Measurements from ENCODE around the gene SSUH2.

The SSUH2 gene

GRCh38 chr3:8637348-8637747 lies 7.2 kb downstream of the SSUH2 start:
- Mint-ChIP-seq H3K4me1 (no peaks in the 10 kb centered on the region), H3K27ac (no peak overlapping the region), H3K36me3 (no peaks in the 10 kb centered on the region), H3K4me3 (no peak overlapping the region), H3K9me3 (peaks cover 2% of the 10 kb centered on the region)
- DNase-seq (ENCODE audit: low spot score in 2 of 2) (no peak), ATAC-seq (no peak)

GRCh38 chr3:8635631-8636030 lies 9.0 kb downstream of the SSUH2 start:
- DNase-seq (ENCODE audit: low spot score in 2 of 2): no peak
- H3K4me3 Mint-ChIP-seq: no peak overlapping the region
- no peak for ATAC-seq
- no peaks in the 10 kb centered on the region for H3K4me1 Mint-ChIP-seq
- H3K36me3 Mint-ChIP-seq: no peaks in the 10 kb centered on the region
- no peak overlapping the region for H3K27ac Mint-ChIP-seq
- H3K9me3 Mint-ChIP-seq: peaks cover 2% of the 10 kb centered on the region

- DNase-seq (ENCODE audit: low spot score in 2 of 2) (no peak), ATAC-seq (no peak)
- Mint-ChIP-seq H3K4me3 (no peak overlapping the region), H3K4me1 (no peaks in the 10 kb centered on the region), H3K27ac (no peak overlapping the region), H3K9me3 (peaks cover 2% of the 10 kb centered on the region), H3K36me3 (no peaks in the 10 kb centered on the region)
These were observed 9.5 kb downstream of the SSUH2 start for GRCh38 chr3:8635125-8635524.

- no peak overlapping the region for H3K4me3 Mint-ChIP-seq
- H3K27ac Mint-ChIP-seq: no peak overlapping the region
- H3K36me3 Mint-ChIP-seq: no peaks in the 10 kb centered on the region
- DNase-seq (ENCODE audit: low spot score in 2 of 2) (no peak), ATAC-seq (peak; percentile 31)
- H3K4me1 Mint-ChIP-seq: peaks cover 18% of the 10 kb centered on the region
- peaks cover 2% of the 10 kb centered on the region for H3K9me3 Mint-ChIP-seq
These were observed 12.0 kb downstream of the SSUH2 start for GRCh38 chr3:8632402-8633237.

GRCh38 chr3:8631661-8632060 lies 12.9 kb downstream of the SSUH2 start:
- H3K4me3 Mint-ChIP-seq: no peak overlapping the region
- peaks cover 2% of the 10 kb centered on the region for H3K9me3 Mint-ChIP-seq
- DNase-seq (ENCODE audit: low spot score in 2 of 2): no peak
- no peaks in the 10 kb centered on the region for H3K36me3 Mint-ChIP-seq
- no peak for ATAC-seq
- peaks cover 18% of the 10 kb centered on the region for H3K4me1 Mint-ChIP-seq
- no peak overlapping the region for H3K27ac Mint-ChIP-seq

- H3K9me3 Mint-ChIP-seq: no peaks in the 10 kb centered on the region
- peak; percentile 93 for ATAC-seq
- H3K4me1 Mint-ChIP-seq: peaks cover 18% of the 10 kb centered on the region
- DNase-seq (ENCODE audit: low spot score in 2 of 2): peak; percentile 44 to 82
- no peaks in the 10 kb centered on the region for H3K36me3 Mint-ChIP-seq
- no peak overlapping the region for H3K4me3 Mint-ChIP-seq
- no peak overlapping the region for H3K27ac Mint-ChIP-seq
These were observed 15.2 kb downstream of the SSUH2 start for GRCh38 chr3:8629151-8630021.

- Mint-ChIP-seq H3K36me3 (no peaks in the 10 kb centered on the region), H3K9me3 (no peaks in the 10 kb centered on the region), H3K4me3 (no peak overlapping the region), H3K27ac (peak overlapping the region; percentile 34), H3K4me1 (peaks cover 24% of the 10 kb centered on the region)
- no peak for DNase-seq (ENCODE audit: low spot score in 2 of 2)
- no peak for ATAC-seq
These were observed 16.6 kb downstream of the SSUH2 start for GRCh38 chr3:8627949-8628348.

GRCh38 chr3:8627201-8627940 lies 17.2 kb downstream of the SSUH2 start:
- Mint-ChIP-seq H3K4me1 (peaks cover 26% of the 10 kb centered on the region), H3K36me3 (no peaks in the 10 kb centered on the region), H3K27ac (no peak overlapping the region), H3K4me3 (no peak overlapping the region), H3K9me3 (no peaks in the 10 kb centered on the region)
- DNase-seq (ENCODE audit: low spot score in 2 of 2) (no peak), ATAC-seq (no peak)

GRCh38 chr3:8625991-8626390 lies 18.6 kb downstream of the SSUH2 start:
- Mint-ChIP-seq H3K36me3 (no peaks in the 10 kb centered on the region), H3K9me3 (no peaks in the 10 kb centered on the region), H3K4me1 (peaks cover 26% of the 10 kb centered on the region), H3K4me3 (no peak overlapping the region), H3K27ac (no peak overlapping the region)
- DNase-seq (ENCODE audit: low spot score in 2 of 2) (no peak), ATAC-seq (no peak)

GRCh38 chr3:8624612-8625011 lies 20.0 kb downstream of the SSUH2 start:
- no peak overlapping the region for H3K4me3 Mint-ChIP-seq
- no peak overlapping the region for H3K27ac Mint-ChIP-seq
- no peak for DNase-seq (ENCODE audit: low spot score in 2 of 2)
- no peaks in the 10 kb centered on the region for H3K9me3 Mint-ChIP-seq
- peaks cover 22% of the 10 kb centered on the region for H3K4me1 Mint-ChIP-seq
- no peaks in the 10 kb centered on the region for H3K36me3 Mint-ChIP-seq
- no peak for ATAC-seq

- H3K4me3 Mint-ChIP-seq: no peak overlapping the region
- DNase-seq (ENCODE audit: low spot score in 2 of 2): no peak
- no peaks in the 10 kb centered on the region for H3K9me3 Mint-ChIP-seq
- no peak for ATAC-seq
- no peak overlapping the region for H3K27ac Mint-ChIP-seq
- no peaks in the 10 kb centered on the region for H3K36me3 Mint-ChIP-seq
- H3K4me1 Mint-ChIP-seq: peaks cover 15% of the 10 kb centered on the region
These were observed 20.9 kb downstream of the SSUH2 start for GRCh38 chr3:8623741-8624140.

- ATAC-seq (peak; percentile 58), DNase-seq (ENCODE audit: low spot score in 2 of 2) (peak in 1 of 2 donors; percentile 61)
- peak overlapping the region; percentile 29 for H3K4me3 Mint-ChIP-seq
- no peaks in the 10 kb centered on the region for H3K36me3 Mint-ChIP-seq
- peaks cover 10% of the 10 kb centered on the region for H3K4me1 Mint-ChIP-seq
- H3K9me3 Mint-ChIP-seq: no peaks in the 10 kb centered on the region
- no peak overlapping the region for H3K27ac Mint-ChIP-seq
These were observed 21.5 kb downstream of the SSUH2 start for GRCh38 chr3:8622873-8623691.

GRCh38 chr3:8621872-8622271 lies 22.7 kb downstream of the SSUH2 start:
- DNase-seq (ENCODE audit: low spot score in 2 of 2): no peak

GRCh38 chr3:8621141-8621540 lies 23.5 kb downstream of the SSUH2 start:
- no peak for DNase-seq (ENCODE audit: low spot score in 2 of 2)
- Mint-ChIP-seq H3K4me3 (no peak overlapping the region), H3K36me3 (no peaks in the 10 kb centered on the region), H3K27ac (no peak overlapping the region), H3K9me3 (no peaks in the 10 kb centered on the region), H3K4me1 (peaks cover 7% of the 10 kb centered on the region)
- no peak for ATAC-seq

More at GRCh38 chr3:8621872-8622271, 22.7 kb downstream of the SSUH2 start:
- H3K4me3 Mint-ChIP-seq: no peak overlapping the region
- H3K9me3 Mint-ChIP-seq: no peaks in the 10 kb centered on the region
- H3K27ac Mint-ChIP-seq: no peak overlapping the region
- no peaks in the 10 kb centered on the region for H3K36me3 Mint-ChIP-seq
- H3K4me1 Mint-ChIP-seq: peaks cover 7% of the 10 kb centered on the region
- no peak for ATAC-seq
